ENCODE data around the gene NOL11.

DNA sequence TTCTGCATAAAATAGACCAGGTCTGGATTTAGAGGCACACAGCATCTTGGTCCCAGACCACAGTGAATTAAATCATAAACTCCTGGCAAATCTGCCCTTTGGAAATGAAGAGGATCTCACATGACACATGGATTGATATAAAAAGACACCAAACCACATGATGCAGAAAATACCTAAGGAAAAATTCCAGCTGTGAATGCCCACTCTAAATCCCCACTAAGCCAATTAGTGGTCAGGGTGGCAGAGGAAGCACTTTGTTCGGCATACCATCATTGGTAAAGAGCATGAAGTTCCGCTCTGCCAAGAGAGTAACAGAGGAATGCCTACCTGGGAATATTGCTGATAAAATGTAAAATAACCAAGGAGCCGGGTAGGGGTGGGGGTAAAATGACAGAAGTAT lies 32.4 kb upstream of the NOL11 start:
- TF ChIP-seq CTCF (IDR thresholded peaks at IDR 0.05; ENCODE audit: extremely low read depth in 1 of 2, insufficient read depth in 1 of 2, low read depth in 1 of 2, low read length in 2 of 2) (no peak), POLR2AphosphoS5 (IDR thresholded peaks at IDR 0.05; ENCODE audit: insufficient read depth, low read depth, low read length) (no peak), POLR2A (IDR thresholded peaks at IDR 0.05; ENCODE audit: low read depth, low read length) (no peak), JUN (IDR thresholded peaks at IDR 0.05; ENCODE audit: borderline replicate concordance, insufficient read depth, insufficient read length, low read depth) (no peak), MYC (IDR thresholded peaks at IDR 0.05; ENCODE audit: low read depth, low read length) (no peak), EZH2 (IDR thresholded peaks at IDR 0.05; ENCODE audit: borderline replicate concordance, low read depth, low read length, severe bottlenecking) (no peak)
